ENCODE measurements around the gene SOCS1. TPM values are rescaled to one million over a fixed set of nuclear protein-coding genes. Genes with fewer than 3 reads are reported as not detected.

SOCS1 gene
- total and polyA plus RNA-seq, 2 of the 4 experiments (the other 2 are of a cell fraction) = 2.0 to 22.0 TPM

DNA sequence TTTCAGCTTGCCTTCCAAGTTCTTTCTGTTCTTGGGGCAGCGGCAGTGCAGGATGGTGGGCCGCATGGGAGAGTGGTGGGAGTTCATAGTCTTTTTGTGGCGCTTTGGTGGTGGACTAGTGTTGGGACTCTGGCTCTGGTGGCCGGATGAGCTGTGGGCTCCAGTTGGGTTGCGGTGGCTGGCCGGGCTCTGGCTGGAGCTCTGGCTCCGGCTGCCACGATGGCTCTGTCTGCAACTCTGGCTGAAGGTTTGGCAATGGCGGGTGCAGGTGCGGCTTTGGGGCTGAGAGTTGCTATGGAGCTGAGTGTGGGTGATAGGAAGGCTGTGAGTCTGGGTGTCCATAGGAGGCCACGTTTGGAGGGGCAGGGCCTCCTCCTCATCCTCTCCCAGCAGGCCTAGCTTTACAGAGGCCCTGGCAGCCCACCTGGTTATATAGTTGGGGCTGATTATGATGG, 12.9 kb upstream of the SOCS1 start, which contains the start of gene TNP2:
Gene TNP2, minus strand, starts transcription at position 405 of the 455 bp plus-strand sequence. Its CDS starts 63 bp downstream, at position 342.
- no peak within 1 kb of the TSS for H2BK120ac ChIP-seq (ENCODE audit: low read depth, low read length)
- H2BK20ac ChIP-seq (ENCODE audit: low read depth, low read length) = no peak within 1 kb of the TSS
- in situ Hi-C loops (cut with MboI; ENCODE audit: low sequenced_read_pairs) (no loop called here), intact Hi-C loops (cut with micrococcal nuclease) (no loop called here), dilution Hi-C loops (cut with HindIII; ENCODE audit: low sequenced_read_pairs, unreplicated experiment) (no loop called here)
- H3K14ac ChIP-seq (replicated peaks; ENCODE audit: low read depth, low read length) = no peak within 1 kb of the TSS
- H4K5ac ChIP-seq (ENCODE audit: low read depth, low read length) = no peak within 1 kb of the TSS
- H3K27me3 ChIP-seq (ENCODE audit: control insufficient read depth, insufficient read depth, low read length) = peaks cover 12% of the 10 kb centered on the region
- no peak within 1 kb of the TSS for H3K23ac ChIP-seq (ENCODE audit: low read depth, low read length)
- no peaks in the 10 kb centered on the region for H3K36me3 ChIP-seq (ENCODE audit: control insufficient read depth, insufficient read depth, low read length)
- TF ChIP-seq RCOR1 (IDR thresholded peaks at IDR 0.05; ENCODE audit: insufficient replicate concordance, low read length) (no peak), CHD1 (IDR thresholded peaks at IDR 0.05; ENCODE audit: low read depth, low read length) (no peak), ELK1 (IDR thresholded peaks at IDR 0.05; ENCODE audit: borderline replicate concordance, low read depth, low read length) (no peak), SMC3 (IDR thresholded peaks at IDR 0.05; ENCODE audit: low read depth, low read length) (no peak), MAZ (IDR thresholded peaks at IDR 0.05; ENCODE audit: borderline replicate concordance, low read depth, low read length) (no peak), POLR2A (IDR thresholded peaks at IDR 0.05; ENCODE audit: low read depth, low read length) (no peak), MAFK (IDR thresholded peaks at IDR 0.05; ENCODE audit: low read depth, low read length) (no peak), MXI1 (IDR thresholded peaks at IDR 0.05; ENCODE audit: borderline replicate concordance, low read depth, low read length) (no peak), RFX5 (IDR thresholded peaks at IDR 0.05; ENCODE audit: low read depth, low read length) (no peak), NFE2L2 (IDR thresholded peaks at IDR 0.05; ENCODE audit: low read depth, low read length) (no peak), FOS (IDR thresholded peaks at IDR 0.05; ENCODE audit: low read depth, low read length) (no peak), BHLHE40 (IDR thresholded peaks at IDR 0.05; ENCODE audit: low read depth, low read length) (no peak), RAD21 (IDR thresholded peaks at IDR 0.05; ENCODE audit: low read length) (no peak), CEBPB (IDR thresholded peaks at IDR 0.05; ENCODE audit: low read depth, low read length) (no peak)
- TF ChIP-seq, protein P1, sequence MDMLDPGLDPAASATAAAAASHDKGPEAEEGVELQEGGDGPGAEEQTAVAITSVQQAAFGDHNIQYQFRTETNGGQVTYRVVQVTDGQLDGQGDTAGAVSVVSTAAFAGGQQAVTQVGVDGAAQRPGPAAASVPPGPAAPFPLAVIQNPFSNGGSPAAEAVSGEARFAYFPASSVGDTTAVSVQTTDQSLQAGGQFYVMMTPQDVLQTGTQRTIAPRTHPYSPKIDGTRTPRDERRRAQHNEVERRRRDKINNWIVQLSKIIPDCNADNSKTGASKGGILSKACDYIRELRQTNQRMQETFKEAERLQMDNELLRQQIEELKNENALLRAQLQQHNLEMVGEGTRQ (IDR thresholded peaks at IDR 0.05; ENCODE audit: low read depth, low read length) = no peak
- TF ChIP-seq, protein P2, sequence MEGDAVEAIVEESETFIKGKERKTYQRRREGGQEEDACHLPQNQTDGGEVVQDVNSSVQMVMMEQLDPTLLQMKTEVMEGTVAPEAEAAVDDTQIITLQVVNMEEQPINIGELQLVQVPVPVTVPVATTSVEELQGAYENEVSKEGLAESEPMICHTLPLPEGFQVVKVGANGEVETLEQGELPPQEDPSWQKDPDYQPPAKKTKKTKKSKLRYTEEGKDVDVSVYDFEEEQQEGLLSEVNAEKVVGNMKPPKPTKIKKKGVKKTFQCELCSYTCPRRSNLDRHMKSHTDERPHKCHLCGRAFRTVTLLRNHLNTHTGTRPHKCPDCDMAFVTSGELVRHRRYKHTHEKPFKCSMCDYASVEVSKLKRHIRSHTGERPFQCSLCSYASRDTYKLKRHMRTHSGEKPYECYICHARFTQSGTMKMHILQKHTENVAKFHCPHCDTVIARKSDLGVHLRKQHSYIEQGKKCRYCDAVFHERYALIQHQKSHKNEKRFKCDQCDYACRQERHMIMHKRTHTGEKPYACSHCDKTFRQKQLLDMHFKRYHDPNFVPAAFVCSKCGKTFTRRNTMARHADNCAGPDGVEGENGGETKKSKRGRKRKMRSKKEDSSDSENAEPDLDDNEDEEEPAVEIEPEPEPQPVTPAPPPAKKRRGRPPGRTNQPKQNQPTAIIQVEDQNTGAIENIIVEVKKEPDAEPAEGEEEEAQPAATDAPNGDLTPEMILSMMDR (conservative IDR thresholded peaks at IDR 0.05; ENCODE audit: low read depth, low read length) = no peak
- CTCF ChIA-PET = no interaction called here
- H2AK9ac ChIP-seq (replicated peaks; ENCODE audit: low read depth, low read length, poor library complexity) = no peak within 1 kb of the TSS
- H3K9ac ChIP-seq (ENCODE audit: low read depth, low read length) = no peak within 1 kb of the TSS
- no peaks in the 10 kb centered on the region for H3K79me1 ChIP-seq (ENCODE audit: low read depth in 1 of 2, low read length in 2 of 2)
- H2BK15ac ChIP-seq (ENCODE audit: low read depth, low read length) = no peak within 1 kb of the TSS
- no peak within 1 kb of the TSS for H3K18ac ChIP-seq (ENCODE audit: low read depth, low read length)
- H2BK5ac ChIP-seq (ENCODE audit: low read depth, low read length, poor library complexity, severe bottlenecking) = no peak within 1 kb of the TSS
- no TSS peak for BruUV-seq (replicated peaks)
- no peak within 1 kb of the TSS for H4K91ac ChIP-seq (ENCODE audit: insufficient read depth, low read depth, low read length)
- POLR2A ChIA-PET (ENCODE audit: unreplicated experiment) = no interaction called here
- H4K8ac ChIP-seq (ENCODE audit: low read depth in 2 of 2, low read length in 2 of 2) = no peak within 1 kb of the TSS
- no peak within 1 kb of the TSS for H3K4ac ChIP-seq (ENCODE audit: low read depth, low read length)
- H3K4me3 ChIP-seq (ENCODE audit: insufficient read depth, low read depth, low read length) = no peak within 1 kb of the TSS
- H3K27ac ChIP-seq (ENCODE audit: insufficient read depth, low read length) = no peak within 1 kb of the TSS
- no peak within 1 kb of the TSS for H3K56ac ChIP-seq (ENCODE audit: extremely low read depth, insufficient read depth, low read length)
- no peak within 1 kb of the TSS for H2AFZ ChIP-seq (replicated peaks; ENCODE audit: low read length, poor library complexity)
- H3K4me2 ChIP-seq (ENCODE audit: low read depth, low read length) = no peak within 1 kb of the TSS
- no peaks in the 10 kb centered on the region for H3K9me1 ChIP-seq (ENCODE audit: insufficient read depth, low read length)
- ATAC-seq (ENCODE audit: low read depth) = no peak
- H3K4me1 ChIP-seq (ENCODE audit: control insufficient read depth, insufficient read depth, low read length) = peaks cover 5% of the 10 kb centered on the region; the same call in 1 of the 2 replicates
- no peaks in the 10 kb centered on the region for H4K20me1 ChIP-seq (ENCODE audit: insufficient read depth, low read length)
- H2AK5ac ChIP-seq (ENCODE audit: low read depth, low read length) = no peak within 1 kb of the TSS
- no peak for DNase-seq
- WGBS, 2 experiments (ENCODE audit: extremely low coverage in 2 of 2, insufficient read length in 1 of 2) = 81% methylated on average over 3 of the region's 11 CpGs; no CpG with 5 or more reads in 1 of the 2 experiments
- H3K9me3 ChIP-seq (ENCODE audit: control insufficient read depth, insufficient read depth, low read length) = no peaks in the 10 kb centered on the region

All from IMR-90 (cell line).